ENCODE results near the gene MOB1A.

Gene MOB1A

DNA sequence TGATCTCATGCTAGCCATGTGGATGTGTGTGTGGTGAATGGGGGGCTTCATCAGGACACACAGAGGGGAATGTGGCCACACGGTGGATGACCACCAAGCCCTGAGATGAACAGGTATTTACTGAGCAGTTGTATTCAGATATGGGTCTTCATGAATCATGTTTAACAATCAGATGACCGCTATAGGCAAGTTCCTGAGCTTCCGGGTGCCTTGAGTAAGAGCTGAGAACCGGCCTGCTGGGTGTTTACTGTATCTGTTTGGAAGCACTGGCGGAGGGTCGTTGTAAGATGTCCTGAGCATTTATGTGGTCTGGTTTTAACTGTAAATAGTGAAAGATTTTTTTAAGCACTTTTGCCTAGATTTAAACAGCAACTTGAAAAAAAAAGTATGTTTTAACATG is 74.9 kb downstream of the MOB1A start:
- no peak for DNase-seq (ENCODE audit: low read depth)

All from stimulated activated CD8-positive, alpha-beta memory T cell treated with anti-CD3 and anti-CD28 coated beads, Interleukin-4, amount 100 ng/mL, for 24 hours (primary cell).